ENCODE measurements around the gene LIFR. TPM values are rescaled to one million over a fixed set of nuclear protein-coding genes. Genes with fewer than 3 reads are reported as not detected.

The LIFR gene
- total and polyA plus RNA-seq, 2 donors (not counting 1 experiment from before 2014, with no cell fraction given) = 43.6 to 65.1 TPM

DNA sequence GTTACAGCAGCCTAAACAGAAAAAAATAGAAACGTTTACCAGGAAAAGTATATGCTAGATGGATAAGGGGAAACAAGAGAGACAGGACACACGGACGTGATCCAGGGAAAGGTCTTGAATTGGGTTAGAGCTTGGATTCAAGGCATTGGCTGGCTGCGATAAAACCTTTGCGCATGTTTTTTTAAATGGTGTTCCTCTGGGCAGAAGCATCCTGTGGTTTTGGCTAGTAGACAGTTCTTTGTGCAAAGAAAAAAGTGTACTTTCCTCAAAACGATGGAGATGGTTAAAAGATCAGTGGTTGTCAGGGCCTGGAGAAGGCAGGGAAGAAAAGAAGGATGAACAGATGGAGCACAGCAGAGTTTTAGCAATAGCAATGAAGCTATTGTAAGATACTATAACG, 37.5 kb upstream of the LIFR start:
- Histone ChIP-seq H3K9me3 (ENCODE audit: control insufficient read depth, insufficient read depth, low read depth, low read length) (no peaks in the 10 kb centered on the region), H3K79me2 (ENCODE audit: control insufficient read depth, insufficient read depth, low read length) (no peaks in the 10 kb centered on the region), H2AFZ (ENCODE audit: low read length) (no peak overlapping the region), H3K36me3 (ENCODE audit: control insufficient read depth, insufficient read depth, low read length) (no peaks in the 10 kb centered on the region), H3K27ac (ENCODE audit: insufficient read depth, low read length) (no peak overlapping the region), H3K9ac (ENCODE audit: insufficient read depth, low read length) (no peak overlapping the region), H3K27me3 (ENCODE audit: control insufficient read depth, insufficient read depth, low read length) (no peaks in the 10 kb centered on the region), H3K4me1 (ENCODE audit: control insufficient read depth, extremely low read depth, insufficient read depth, low read length) (peaks cover 7% of the 10 kb centered on the region), H4K20me1 (ENCODE audit: control insufficient read depth, extremely low read depth, insufficient read depth, low read length) (no peaks in the 10 kb centered on the region), H3K4me2 (ENCODE audit: extremely low read depth, insufficient read depth, low read length) (no peak overlapping the region), H3K4me3 (replicated peaks in 1 of 4; ENCODE audit: control extremely low read depth in 1 of 4, insufficient read depth in 1 of 4, low read depth in 3 of 4, low read length in 4 of 4) (no peak overlapping the region)
- no peak for TF ChIP-seq EZH2 (IDR thresholded peaks at IDR 0.05; ENCODE audit: low read length, missing control alignments)
- TF ChIP-seq, protein P1, sequence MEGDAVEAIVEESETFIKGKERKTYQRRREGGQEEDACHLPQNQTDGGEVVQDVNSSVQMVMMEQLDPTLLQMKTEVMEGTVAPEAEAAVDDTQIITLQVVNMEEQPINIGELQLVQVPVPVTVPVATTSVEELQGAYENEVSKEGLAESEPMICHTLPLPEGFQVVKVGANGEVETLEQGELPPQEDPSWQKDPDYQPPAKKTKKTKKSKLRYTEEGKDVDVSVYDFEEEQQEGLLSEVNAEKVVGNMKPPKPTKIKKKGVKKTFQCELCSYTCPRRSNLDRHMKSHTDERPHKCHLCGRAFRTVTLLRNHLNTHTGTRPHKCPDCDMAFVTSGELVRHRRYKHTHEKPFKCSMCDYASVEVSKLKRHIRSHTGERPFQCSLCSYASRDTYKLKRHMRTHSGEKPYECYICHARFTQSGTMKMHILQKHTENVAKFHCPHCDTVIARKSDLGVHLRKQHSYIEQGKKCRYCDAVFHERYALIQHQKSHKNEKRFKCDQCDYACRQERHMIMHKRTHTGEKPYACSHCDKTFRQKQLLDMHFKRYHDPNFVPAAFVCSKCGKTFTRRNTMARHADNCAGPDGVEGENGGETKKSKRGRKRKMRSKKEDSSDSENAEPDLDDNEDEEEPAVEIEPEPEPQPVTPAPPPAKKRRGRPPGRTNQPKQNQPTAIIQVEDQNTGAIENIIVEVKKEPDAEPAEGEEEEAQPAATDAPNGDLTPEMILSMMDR (conservative IDR thresholded peaks at IDR 0.05 in 1 of 2, IDR thresholded peaks at IDR 0.05 in 1 of 2; ENCODE audit: low read depth in 1 of 2, low read length in 2 of 2) = no peak
- DNase-seq (ENCODE audit: low read depth in 2 of 2) = peak; percentile 27 to 36

DNA sequence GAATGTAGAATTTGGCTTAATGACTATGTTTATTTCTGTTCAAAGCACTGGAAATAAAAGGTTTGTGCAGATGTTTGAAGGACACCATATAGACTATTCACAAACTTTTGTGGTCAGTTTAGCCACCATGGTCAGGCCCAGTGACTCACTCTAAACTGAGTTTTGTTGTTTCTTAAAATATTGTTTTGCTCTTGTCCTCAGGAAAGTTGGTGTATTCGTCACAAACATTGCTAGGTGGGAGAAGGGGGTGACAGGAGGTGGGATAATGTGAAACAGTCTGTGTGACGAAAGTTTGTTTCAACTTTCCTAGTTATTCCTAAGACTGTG, 35.0 kb upstream of the LIFR start:
- Histone ChIP-seq H3K27ac (ENCODE audit: insufficient read depth, low read length) (no peak overlapping the region), H2AFZ (ENCODE audit: low read length) (no peak overlapping the region), H3K9ac (ENCODE audit: insufficient read depth, low read length) (no peak overlapping the region), H3K27me3 (ENCODE audit: control insufficient read depth, insufficient read depth, low read length) (no peaks in the 10 kb centered on the region), H3K79me2 (ENCODE audit: control insufficient read depth, insufficient read depth, low read length) (no peaks in the 10 kb centered on the region), H3K4me3 (replicated peaks in 1 of 4; ENCODE audit: control extremely low read depth in 1 of 4, insufficient read depth in 1 of 4, low read depth in 3 of 4, low read length in 4 of 4) (no peak overlapping the region), H4K20me1 (ENCODE audit: control insufficient read depth, extremely low read depth, insufficient read depth, low read length) (no peaks in the 10 kb centered on the region), H3K36me3 (ENCODE audit: control insufficient read depth, insufficient read depth, low read length) (no peaks in the 10 kb centered on the region), H3K4me1 (ENCODE audit: control insufficient read depth, extremely low read depth, insufficient read depth, low read length) (peaks cover 3% of the 10 kb centered on the region), H3K4me2 (ENCODE audit: extremely low read depth, insufficient read depth, low read length) (no peak overlapping the region), H3K9me3 (ENCODE audit: control insufficient read depth, insufficient read depth, low read depth, low read length) (no peaks in the 10 kb centered on the region)
- peak; percentile 18 to 48 for DNase-seq (ENCODE audit: low read depth in 2 of 2)
- TF ChIP-seq, protein P1 (conservative IDR thresholded peaks at IDR 0.05 in 1 of 2, IDR thresholded peaks at IDR 0.05 in 1 of 2; ENCODE audit: low read depth in 1 of 2, low read length in 2 of 2) = no peak
- TF ChIP-seq EZH2 (IDR thresholded peaks at IDR 0.05; ENCODE audit: low read length, missing control alignments) = no peak

DNA sequence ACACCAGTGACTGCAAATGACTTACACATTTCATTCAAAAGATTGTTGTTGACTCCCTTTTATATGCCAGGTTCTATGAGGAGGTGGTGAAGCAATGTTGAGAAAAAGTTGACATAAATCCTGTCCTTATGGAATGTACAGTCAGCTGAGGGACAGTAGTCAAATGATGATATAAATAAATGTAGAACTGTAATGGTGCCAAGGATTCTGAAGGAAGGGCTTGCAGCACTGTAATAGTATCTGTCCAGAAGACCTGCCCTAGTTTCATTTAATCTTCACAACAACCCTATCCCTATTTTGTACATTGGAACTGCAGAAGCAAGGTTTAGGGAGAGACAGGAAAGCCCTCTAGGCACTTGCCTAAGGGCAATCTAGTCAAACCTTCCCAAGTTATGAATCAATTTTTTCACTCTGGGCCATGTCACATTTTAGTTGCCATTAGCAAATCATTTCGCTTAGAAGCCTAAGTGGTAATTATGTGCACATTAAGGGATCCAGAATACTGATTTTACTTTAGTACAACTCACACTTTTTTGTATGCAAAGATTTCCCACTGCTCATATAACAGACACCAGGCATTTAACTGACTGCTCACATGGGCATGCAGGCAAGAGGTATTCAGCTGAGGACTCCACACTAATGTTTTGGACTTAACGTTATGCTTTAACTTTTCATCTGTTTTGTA, 34.5 kb upstream of the LIFR start:
- no peak overlapping the region for H2AFZ ChIP-seq (ENCODE audit: low read length)
- H3K4me2 ChIP-seq (ENCODE audit: extremely low read depth, insufficient read depth, low read length) = no peak overlapping the region

More for the DNA sequence above, 34.5 kb upstream of the LIFR start:
- no peak for DNase-seq (ENCODE audit: low read depth in 2 of 2)
- H3K36me3 ChIP-seq (ENCODE audit: control insufficient read depth, insufficient read depth, low read length) = no peaks in the 10 kb centered on the region
- no peaks in the 10 kb centered on the region for H3K27me3 ChIP-seq (ENCODE audit: control insufficient read depth, insufficient read depth, low read length)
- H3K9me3 ChIP-seq (ENCODE audit: control insufficient read depth, insufficient read depth, low read depth, low read length) = no peaks in the 10 kb centered on the region
- no peak overlapping the region for H3K4me3 ChIP-seq (replicated peaks in 1 of 4; ENCODE audit: control extremely low read depth in 1 of 4, insufficient read depth in 1 of 4, low read depth in 3 of 4, low read length in 4 of 4)
- H4K20me1 ChIP-seq (ENCODE audit: control insufficient read depth, extremely low read depth, insufficient read depth, low read length) = no peaks in the 10 kb centered on the region
- H3K4me1 ChIP-seq (ENCODE audit: control insufficient read depth, extremely low read depth, insufficient read depth, low read length) = peaks cover 3% of the 10 kb centered on the region
- no peak overlapping the region for H3K27ac ChIP-seq (ENCODE audit: insufficient read depth, low read length)
- TF ChIP-seq, protein P1 (conservative IDR thresholded peaks at IDR 0.05 in 1 of 2, IDR thresholded peaks at IDR 0.05 in 1 of 2; ENCODE audit: low read depth in 1 of 2, low read length in 2 of 2) = no peak
- no peak for TF ChIP-seq EZH2 (IDR thresholded peaks at IDR 0.05; ENCODE audit: low read length, missing control alignments)
- H3K9ac ChIP-seq (ENCODE audit: insufficient read depth, low read length) = no peak overlapping the region
- H3K79me2 ChIP-seq (ENCODE audit: control insufficient read depth, insufficient read depth, low read length) = no peaks in the 10 kb centered on the region
